ENCODE data around the gene PDZRN3. TPM values are rescaled to one million over a fixed set of nuclear protein-coding genes. Genes with fewer than 3 reads are reported as not detected.
A peak's percentile ranks its signal among the peaks of the same experiment; 100 is the strongest.
"Not testable (repeated sequence)": the region's sequence is repeated elsewhere in the genome, so short reads cannot be mapped to it uniquely, and the experiment has no call there.

Gene PDZRN3
- total RNA-seq, 2 donors from 2014 or later, result 6.1 to 10.4 TPM

- peaks cover 36% of the 10 kb centered on the region for H3K4me1 ChIP-seq (ENCODE audit: control insufficient read depth, insufficient read depth, low read length)
- peaks cover 67% of the 10 kb centered on the region for H3K4me1 Mint-ChIP-seq
Measured at GRCh38 chr3:73571238-73571794, 53.4 kb downstream of the PDZRN3 start.

GRCh38 chr3:73569246-73569760, 55.4 kb downstream of the PDZRN3 start:
- Mint-ChIP-seq H3K36me3 (ENCODE audit: low read depth) (no peaks in the 10 kb centered on the region), H3K27me3 (ENCODE audit: insufficient read depth) (no peaks in the 10 kb centered on the region), H3K4me3 (no peak overlapping the region), H3K4me1 (peaks cover 67% of the 10 kb centered on the region), H3K9me3 (no peaks in the 10 kb centered on the region), H3K27ac (peak overlapping the region; percentile 40)
- Histone ChIP-seq H3K4me1 (ENCODE audit: control insufficient read depth, insufficient read depth, low read length) (peaks cover 36% of the 10 kb centered on the region), H3K4me3 (ENCODE audit: low read length) (no peak overlapping the region), H3K36me3 (ENCODE audit: control insufficient read depth, insufficient read depth, low read length) (peaks cover 8% of the 10 kb centered on the region), H3K27ac (ENCODE audit: low read depth, low read length) (no peak overlapping the region), H3K9ac (ENCODE audit: extremely low read depth, low read length, poor library complexity, severe bottlenecking) (no peak overlapping the region), H3K27me3 (ENCODE audit: control insufficient read depth, insufficient read depth, low read length, poor library complexity, severe bottlenecking) (no peaks in the 10 kb centered on the region), H3K9me3 (ENCODE audit: control insufficient read depth, low read length) (no peaks in the 10 kb centered on the region)
- DNase-seq, result no peak
- TF ChIP-seq CTCF (conservative IDR thresholded peaks at IDR 0.05), result no peak
- 91 to 97% methylated on average over 6 to 8 of the region's 8 CpGs for WGBS, 2 experiments (ENCODE audit: insufficient coverage in 1 of 2, insufficient read length in 1 of 2)

More at GRCh38 chr3:73571238-73571794, 53.4 kb downstream of the PDZRN3 start:
- peak overlapping the region; percentile 63 for H3K27ac Mint-ChIP-seq
- no peak overlapping the region for H3K9ac ChIP-seq (ENCODE audit: extremely low read depth, low read length, poor library complexity, severe bottlenecking)
- DNase-seq, result peak; percentile 63
- no peak overlapping the region for H3K4me3 ChIP-seq (ENCODE audit: low read length)
- peaks cover 7% of the 10 kb centered on the region for H3K27me3 Mint-ChIP-seq (ENCODE audit: insufficient read depth)
- no peak for TF ChIP-seq CTCF (conservative IDR thresholded peaks at IDR 0.05)
- H3K9me3 ChIP-seq (ENCODE audit: control insufficient read depth, low read length), result no peaks in the 10 kb centered on the region
- no peaks in the 10 kb centered on the region for H3K36me3 Mint-ChIP-seq (ENCODE audit: low read depth)
- no peaks in the 10 kb centered on the region for H3K9me3 Mint-ChIP-seq
- H3K4me3 Mint-ChIP-seq, result no peak overlapping the region
- H3K27ac ChIP-seq (ENCODE audit: low read depth, low read length), result peak overlapping the region; percentile 45
- no peaks in the 10 kb centered on the region for H3K27me3 ChIP-seq (ENCODE audit: control insufficient read depth, insufficient read depth, low read length, poor library complexity, severe bottlenecking)
- peaks cover 8% of the 10 kb centered on the region for H3K36me3 ChIP-seq (ENCODE audit: control insufficient read depth, insufficient read depth, low read length)
- WGBS, 2 experiments (ENCODE audit: insufficient coverage in 1 of 2, insufficient read length in 1 of 2), result 70 to 85% methylated on average over 8 to 10 of the region's 10 CpGs

GRCh38 chr3:73568371-73568862, 56.3 kb downstream of the PDZRN3 start:
- Histone ChIP-seq H3K4me1 (ENCODE audit: control insufficient read depth, insufficient read depth, low read length) (peaks cover 32% of the 10 kb centered on the region), H3K9me3 (ENCODE audit: control insufficient read depth, low read length) (no peaks in the 10 kb centered on the region), H3K4me3 (ENCODE audit: low read length) (no peak overlapping the region), H3K9ac (ENCODE audit: extremely low read depth, low read length, poor library complexity, severe bottlenecking) (no peak overlapping the region), H3K36me3 (ENCODE audit: control insufficient read depth, insufficient read depth, low read length) (peaks cover 8% of the 10 kb centered on the region), H3K27ac (ENCODE audit: low read depth, low read length) (no peak overlapping the region), H3K27me3 (ENCODE audit: control insufficient read depth, insufficient read depth, low read length, poor library complexity, severe bottlenecking) (no peaks in the 10 kb centered on the region)
- no peaks in the 10 kb centered on the region for H3K9me3 Mint-ChIP-seq
- no peak overlapping the region for H3K27ac Mint-ChIP-seq
- no peak for TF ChIP-seq CTCF (conservative IDR thresholded peaks at IDR 0.05)
- peaks cover 72% of the 10 kb centered on the region for H3K4me1 Mint-ChIP-seq
- no peak overlapping the region for H3K4me3 Mint-ChIP-seq
- DNase-seq, result no peak
- H3K27me3 Mint-ChIP-seq (ENCODE audit: insufficient read depth), result no peaks in the 10 kb centered on the region
- H3K36me3 Mint-ChIP-seq (ENCODE audit: low read depth), result no peaks in the 10 kb centered on the region
- WGBS, 2 experiments (ENCODE audit: insufficient coverage in 1 of 2, insufficient read length in 1 of 2), result 95 to 100% methylated on average over 1 to 5 of the region's 5 CpGs

- H3K9ac ChIP-seq (ENCODE audit: extremely low read depth, low read length, poor library complexity, severe bottlenecking); H3K4me3 ChIP-seq (ENCODE audit: low read length); H3K9me3 Mint-ChIP-seq; H3K27me3 ChIP-seq (ENCODE audit: control insufficient read depth, insufficient read depth, low read length, poor library complexity, severe bottlenecking); H3K27ac Mint-ChIP-seq; H3K27ac ChIP-seq (ENCODE audit: low read depth, low read length); H3K36me3 Mint-ChIP-seq (ENCODE audit: low read depth); H3K9me3 ChIP-seq (ENCODE audit: control insufficient read depth, low read length); H3K4me3 Mint-ChIP-seq; DNase-seq: not testable (repeated sequence)
- Histone ChIP-seq H3K36me3 (ENCODE audit: control insufficient read depth, insufficient read depth, low read length) (peaks cover 22% of the 10 kb centered on the region), H3K4me1 (ENCODE audit: control insufficient read depth, insufficient read depth, low read length) (peaks cover 18% of the 10 kb centered on the region)
- WGBS, 2 experiments (ENCODE audit: insufficient coverage in 1 of 2, insufficient read length in 1 of 2), result 82 to 96% methylated on average over 2 to 10 of the region's 12 CpGs
- peaks cover 43% of the 10 kb centered on the region for H3K4me1 Mint-ChIP-seq
- peaks cover 13% of the 10 kb centered on the region for H3K27me3 Mint-ChIP-seq (ENCODE audit: insufficient read depth)
Measured at GRCh38 chr3:73565374-73565773, 59.4 kb downstream of the PDZRN3 start.

All from endodermal cell (in vitro differentiated cells).